ENCODE measurements around the gene CDH18.

The CDH18 gene

GRCh38 chr5:19713740-19714139 lies 274.3 kb downstream of the CDH18 start:
- DNase-seq = no peak

GRCh38 chr5:19709403-19709802 lies 278.6 kb downstream of the CDH18 start:
- no peak for DNase-seq

DNA sequence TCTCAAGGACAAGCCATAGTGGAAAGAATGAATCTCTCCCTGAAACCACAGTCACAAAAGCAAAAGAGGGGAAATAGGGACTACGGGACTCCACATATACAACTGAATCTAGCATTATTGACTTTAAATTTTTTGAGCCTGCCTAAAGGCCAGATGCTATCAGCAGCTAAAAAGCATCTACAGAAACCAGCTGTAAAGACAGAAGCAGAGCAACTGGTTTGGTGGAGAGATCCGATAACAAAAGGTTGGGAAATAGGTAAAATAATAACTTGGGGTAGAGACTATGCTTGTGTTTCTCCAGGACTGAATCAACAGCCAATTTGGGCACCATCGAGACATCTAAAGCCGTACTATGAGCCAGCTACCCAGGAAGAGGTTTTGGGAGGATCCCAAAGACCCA lies 281.2 kb downstream of the CDH18 start:
- DNase-seq = no peak

GRCh38 chr5:19701731-19702130 lies 286.3 kb downstream of the CDH18 start:
- no peak for DNase-seq

- no peak for DNase-seq
Observed at GRCh38 chr5:19694949-19695611, 292.9 kb downstream of the CDH18 start.

DNA sequence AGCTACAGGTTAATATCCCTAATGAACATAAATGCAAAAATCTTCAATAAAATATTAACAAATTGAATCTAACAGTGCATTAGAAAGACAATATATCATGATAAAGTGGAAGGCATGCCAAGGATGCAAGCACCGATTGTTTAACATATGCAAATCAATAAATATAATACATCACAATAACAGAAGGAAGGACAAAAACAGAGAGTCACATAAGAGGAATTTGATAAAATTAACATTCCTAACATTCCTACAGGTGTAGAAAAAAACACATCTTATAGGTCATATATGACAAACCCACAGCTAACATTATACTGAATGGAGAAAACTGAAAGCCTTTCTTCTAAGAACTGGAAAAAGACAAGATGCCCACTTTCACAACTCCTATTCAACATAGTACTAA lies 297.0 kb downstream of the CDH18 start:
- no peak for DNase-seq

DNA sequence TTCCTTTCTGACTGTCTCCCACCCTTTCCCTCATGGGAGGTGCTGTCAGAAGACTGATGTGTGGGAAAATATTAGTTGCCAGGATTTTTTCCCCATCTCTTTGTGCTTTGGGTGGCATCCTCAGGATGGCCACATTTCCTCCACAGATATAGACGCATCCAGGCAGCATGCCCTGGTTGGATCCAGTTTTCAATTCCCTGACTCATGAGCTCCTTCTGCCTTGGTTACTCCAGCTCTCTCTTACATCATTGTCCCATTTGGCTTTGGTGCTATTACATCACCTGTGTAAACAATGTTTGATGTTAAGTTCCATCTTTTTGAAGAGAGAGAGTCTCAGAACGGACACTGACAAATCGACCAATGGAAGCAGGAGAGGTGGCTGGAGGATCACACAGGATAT lies 302.5 kb downstream of the CDH18 start:
- no peak for DNase-seq

GRCh38 chr5:19676895-19677294 lies 311.1 kb downstream of the CDH18 start:
- DNase-seq = no peak

DNA sequence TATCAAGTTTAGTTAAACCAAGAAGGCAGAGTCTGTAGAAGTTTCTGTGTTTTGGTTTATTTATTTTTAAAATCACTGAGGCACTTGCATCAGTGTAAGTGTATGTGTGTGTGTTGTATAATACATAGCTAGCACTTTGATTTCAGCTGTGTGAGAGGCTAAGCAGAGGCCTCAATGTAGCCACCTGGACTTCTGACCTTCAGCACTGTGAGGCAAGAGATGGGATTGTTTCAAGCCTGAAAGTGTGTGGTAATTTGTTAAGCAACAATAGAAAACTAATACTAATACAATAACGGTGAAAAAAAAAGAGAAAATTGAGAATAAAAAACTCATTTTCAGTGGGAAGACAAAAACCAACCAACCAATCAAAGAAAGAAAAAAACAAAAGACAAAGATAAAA lies 327.3 kb downstream of the CDH18 start:
- DNase-seq = no peak

DNA sequence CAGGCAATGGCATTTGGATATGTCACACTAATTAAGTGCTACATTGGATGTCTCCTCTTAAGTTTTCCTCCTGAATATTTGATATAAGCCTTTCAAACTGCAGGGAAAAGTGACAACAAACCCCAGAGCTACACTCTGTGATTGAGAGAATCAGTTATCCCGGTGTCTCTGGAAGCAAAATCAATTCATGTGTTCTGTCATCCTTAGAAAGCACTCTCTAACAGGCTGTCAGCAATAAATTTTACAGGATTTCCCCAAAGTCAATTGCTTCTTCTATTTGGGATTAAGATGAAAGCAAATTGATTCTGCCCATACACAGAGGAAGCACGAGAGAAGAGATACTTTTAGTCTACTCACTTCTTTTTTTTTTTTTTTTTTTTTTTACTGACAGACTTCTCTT lies 332.4 kb downstream of the CDH18 start:
- no peak for DNase-seq

DNA sequence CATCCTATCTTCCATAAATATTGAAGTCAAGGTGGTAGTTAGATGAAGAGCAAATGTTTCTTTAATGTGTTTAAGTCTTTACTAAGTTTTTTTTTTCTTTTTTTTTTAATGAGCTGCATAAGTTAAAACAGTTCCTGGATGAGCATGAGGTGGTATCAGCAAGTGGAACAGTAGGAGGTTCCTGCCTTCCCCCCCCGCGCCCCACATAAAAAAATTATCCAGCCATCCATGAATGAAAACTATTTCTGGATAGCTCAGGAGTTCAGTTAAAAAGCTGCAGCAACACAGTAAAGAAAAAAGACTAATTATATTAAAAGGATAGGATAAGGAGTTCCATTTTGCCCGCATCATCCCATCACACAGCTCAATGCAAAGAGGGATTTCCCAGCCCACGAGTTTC lies 349.5 kb downstream of the CDH18 start:
- no peak for DNase-seq

DNA sequence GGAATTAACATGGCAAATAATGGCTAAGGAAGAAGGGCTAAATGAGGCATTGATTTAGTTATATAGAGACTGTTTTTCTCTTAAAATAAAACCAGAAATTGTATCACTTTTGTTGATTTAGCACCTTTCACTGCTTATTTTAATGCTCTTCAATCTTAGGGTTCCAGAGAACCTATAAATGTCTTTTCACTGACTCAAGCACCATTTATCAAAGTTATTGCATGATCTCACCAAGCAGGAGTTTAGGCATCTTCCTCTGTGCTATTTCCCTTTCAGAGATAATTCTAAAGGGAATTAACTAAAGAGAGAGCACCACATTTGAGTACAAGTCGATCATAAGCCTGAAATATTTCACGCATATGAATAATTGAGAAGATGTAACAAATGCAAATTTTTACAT lies 357.1 kb downstream of the CDH18 start:
- DNase-seq = no peak

- no peak for DNase-seq
Observed at GRCh38 chr5:19626211-19626610, 361.8 kb downstream of the CDH18 start.

DNA sequence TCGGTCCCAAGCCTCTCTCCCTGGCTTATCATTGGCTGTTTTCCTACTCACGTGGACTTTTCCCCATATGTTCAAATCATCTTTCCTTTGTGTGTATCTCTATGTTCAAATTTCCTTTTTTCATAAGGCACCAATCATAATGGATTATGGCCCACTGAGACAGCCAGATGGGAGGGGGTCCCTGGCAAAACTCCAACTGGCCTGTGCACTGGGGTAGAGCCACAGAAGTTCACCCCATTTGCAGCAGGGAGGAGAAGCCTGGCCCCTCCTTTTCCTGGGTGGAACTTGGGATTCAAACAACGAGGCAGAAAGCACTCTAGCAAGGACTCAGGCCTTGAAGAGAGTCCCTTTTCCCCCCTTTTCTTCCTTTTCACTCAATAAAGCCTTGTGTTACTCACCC lies 362.4 kb downstream of the CDH18 start:
- no peak for DNase-seq

DNA sequence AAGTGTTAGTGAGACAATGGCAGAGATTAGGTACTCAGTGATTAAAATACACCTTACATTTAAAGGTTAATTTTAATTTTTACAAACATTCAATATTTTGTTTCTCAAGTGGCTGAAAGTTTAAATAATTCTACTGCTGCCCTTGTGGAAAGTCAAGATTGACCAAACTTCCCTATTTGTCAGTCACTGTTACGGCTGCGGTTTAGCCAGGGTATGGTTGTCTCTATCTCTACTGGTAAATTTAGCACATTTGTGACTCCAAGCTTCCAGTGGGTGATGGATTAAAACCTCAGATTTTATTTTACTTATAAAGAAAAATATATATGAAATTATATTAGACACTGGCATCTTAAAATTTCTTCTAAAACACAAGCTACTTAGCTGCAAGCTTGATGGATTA lies 368.4 kb downstream of the CDH18 start:
- no peak for DNase-seq

- DNase-seq = no peak
Observed at GRCh38 chr5:19616701-19617215, 371.2 kb downstream of the CDH18 start.

GRCh38 chr5:19615661-19616060 lies 372.3 kb downstream of the CDH18 start:
- no peak for DNase-seq

DNA sequence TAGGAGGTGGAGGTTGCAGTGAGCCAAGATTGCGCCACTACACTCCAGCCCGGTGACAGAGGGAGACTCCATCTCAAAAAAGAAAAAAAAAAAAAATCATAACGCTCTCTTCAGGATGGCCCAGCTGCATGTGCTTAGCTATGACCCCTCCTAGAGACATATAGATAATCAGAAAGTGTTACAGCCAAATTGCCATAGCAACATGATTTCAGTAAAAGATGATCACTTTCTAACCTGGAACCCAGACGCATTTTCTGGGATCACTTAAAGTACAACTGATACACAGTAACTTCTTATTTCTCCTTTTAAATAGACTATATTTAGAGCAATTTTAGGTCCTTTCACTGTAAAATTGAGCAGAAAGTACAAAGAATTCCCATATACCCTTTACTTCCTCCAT lies 372.9 kb downstream of the CDH18 start:
- DNase-seq = no peak

GRCh38 chr5:19608444-19609002 lies 379.5 kb downstream of the CDH18 start:
- DNase-seq = no peak

GRCh38 chr5:19605846-19606407 lies 382.1 kb downstream of the CDH18 start:
- DNase-seq = no peak

GRCh38 chr5:19584131-19584530 lies 403.9 kb downstream of the CDH18 start:
- DNase-seq = no peak

DNA sequence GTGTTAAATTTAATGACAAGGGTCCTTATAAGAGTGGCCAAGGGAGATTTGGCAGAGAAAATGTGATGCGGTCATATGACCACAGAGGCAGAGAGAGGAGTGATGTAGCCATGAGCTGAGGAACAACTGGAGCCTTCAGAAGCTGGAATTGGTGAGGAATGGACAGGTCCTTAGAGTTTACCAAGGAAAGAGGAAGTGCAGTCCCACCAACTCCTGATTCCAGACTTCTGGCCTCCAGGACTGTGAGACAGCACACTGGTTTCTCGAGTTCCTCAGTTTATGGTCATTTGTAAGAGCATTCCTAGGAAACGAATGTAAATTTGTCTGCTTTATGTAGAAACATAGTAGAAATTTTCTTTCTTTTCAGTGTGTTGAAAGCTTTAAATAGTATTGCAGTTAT lies 410.1 kb downstream of the CDH18 start:
- no peak for DNase-seq

DNA sequence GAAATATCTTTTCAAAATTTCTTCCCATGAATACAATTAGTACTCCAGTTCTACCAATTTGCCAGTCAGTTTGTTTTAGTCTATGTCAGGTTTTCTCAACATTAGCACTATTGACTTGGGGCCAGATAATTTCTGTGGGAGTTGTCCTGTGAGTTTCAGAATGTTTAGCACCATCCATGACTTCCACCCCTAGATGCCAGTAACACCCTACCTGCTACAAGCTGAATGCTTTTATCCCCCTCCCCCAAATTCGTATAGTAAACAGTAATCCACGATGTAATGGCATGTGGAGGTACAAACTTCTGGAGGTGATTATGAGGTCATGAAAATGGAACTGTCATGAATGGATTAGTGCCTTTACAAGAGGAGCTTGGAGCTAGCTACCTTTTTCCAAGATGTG lies 420.0 kb downstream of the CDH18 start:
- DNase-seq = no peak

DNA sequence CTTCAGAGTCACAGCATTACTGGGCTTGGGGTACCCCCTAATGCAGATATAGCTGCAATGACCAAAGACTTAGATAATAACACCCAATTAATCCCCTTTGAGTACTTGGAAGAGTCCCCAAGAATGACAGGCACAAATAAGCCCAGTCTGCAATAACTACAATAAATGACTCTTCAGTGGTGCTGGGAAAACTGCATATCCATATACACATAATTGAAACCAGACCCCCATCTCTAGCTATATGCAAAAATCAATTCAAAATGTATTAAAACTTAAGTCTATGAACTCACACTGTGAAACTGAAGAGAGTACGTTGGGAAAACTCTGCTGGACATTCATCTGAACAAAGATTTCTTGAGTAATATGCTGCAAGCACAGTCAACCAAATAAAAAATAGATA lies 422.5 kb downstream of the CDH18 start:
- no peak for DNase-seq

DNA sequence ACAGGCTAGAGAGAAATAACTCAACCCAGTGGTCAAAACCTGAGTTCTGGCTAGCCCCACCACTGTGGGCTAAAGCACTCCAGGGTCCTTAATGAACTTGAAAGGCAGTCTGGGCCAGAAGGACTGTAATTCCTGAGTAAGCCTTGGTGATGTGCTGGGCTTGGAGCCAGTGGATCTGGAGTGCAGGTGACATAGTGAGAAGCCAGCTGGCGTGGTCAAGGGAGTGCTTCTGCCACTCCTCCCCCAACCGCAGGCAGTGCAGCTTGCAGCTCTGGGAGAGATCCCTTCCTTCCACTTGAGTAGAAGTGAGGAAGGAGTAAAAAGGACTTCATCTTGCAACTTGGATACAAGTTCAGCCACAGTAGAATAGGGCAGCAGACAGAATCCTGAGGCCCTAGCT lies 424.0 kb downstream of the CDH18 start:
- DNase-seq = no peak

Data from NCI-H1436 treated with DMSO at 0.1 percent for 48 hours (cell line).